SK-MEL-5 (cell line): ENCODE data around the gene MYO1B. TPM values are rescaled to one million over a fixed set of nuclear protein-coding genes. Genes with fewer than 3 reads are reported as not detected.

ENCODE experiments used
- DNase-seq: peaks from one replicate; pipeline ENCODE4 v3.0.0-alpha.2; 2016; ENCODE audit warnings: low read depth, low spot score
- in situ Hi-C: cut with HindIII; loops from 2 replicates; pipeline ENCODE4 v1.10.0; 2016; ENCODE audit warnings: low sequenced_read_pairs, high pct_unique_total_duplicates, low pct_unique_long_range_greater_than_20kb
- total RNA-seq: library from RNA; depleted of rRNA; stranded (reverse); fragments of >200 nt; shearing (Covaris generic); gene quantifications from 2 replicates; pipeline ENCODE4 v1.2.3, GENCODE V29; 2014

The MYO1B gene
- total RNA-seq, 1 experiment from 2014 or later, result 43.4 TPM

DNA sequence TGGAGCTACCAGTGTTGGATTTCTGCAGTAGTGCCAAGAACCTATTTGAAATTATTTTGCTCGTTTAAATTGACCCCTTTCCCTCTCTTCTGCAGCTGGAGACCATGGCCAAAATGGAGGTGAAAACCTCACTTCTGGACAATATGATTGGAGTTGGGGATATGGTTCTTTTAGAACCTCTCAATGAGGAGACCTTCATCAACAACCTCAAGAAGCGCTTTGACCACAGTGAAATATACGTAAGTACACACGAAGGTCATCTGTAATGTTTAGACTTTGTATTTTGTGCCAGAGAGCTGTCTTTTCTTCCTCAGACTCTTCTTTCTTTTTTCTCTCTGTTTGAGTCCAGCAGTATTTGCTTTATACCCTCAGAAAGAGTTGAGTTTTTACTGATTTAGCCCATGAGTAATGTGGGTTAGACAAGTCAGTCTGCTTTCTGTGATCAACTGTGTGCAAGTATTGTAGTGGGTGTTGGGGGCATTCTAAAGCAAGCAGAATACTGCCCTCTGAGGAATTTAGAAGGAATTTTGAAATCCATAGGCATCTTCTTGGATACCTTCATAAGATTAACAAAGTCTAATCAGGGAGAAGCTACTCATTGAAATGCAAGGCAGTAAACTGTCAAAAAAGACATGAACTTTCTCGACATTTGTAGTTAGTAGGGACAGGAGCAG, 31.7 kb downstream of the MYO1B start:
- in situ Hi-C loops, result no loop called here
- no peak for DNase-seq

DNA sequence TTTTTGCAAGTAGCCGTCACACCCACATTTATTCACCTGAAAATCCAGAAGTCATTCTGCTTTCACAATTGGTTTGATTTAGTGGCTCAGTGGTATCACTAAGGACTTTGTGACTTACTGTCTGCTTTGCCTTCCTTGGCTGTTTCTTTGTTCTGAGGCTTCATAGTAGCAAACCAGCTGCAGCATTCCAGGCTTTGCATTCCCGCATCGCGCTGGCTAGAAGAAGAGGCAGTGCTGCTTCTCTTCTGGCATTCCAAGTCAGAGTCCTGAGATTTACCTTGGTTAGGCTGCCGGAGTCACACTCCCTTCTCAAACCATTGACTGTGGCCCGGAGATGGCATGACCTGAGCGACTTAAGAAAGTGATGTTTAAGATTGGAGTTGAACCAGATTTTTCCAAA, 35.1 kb downstream of the MYO1B start:
- DNase-seq, result no peak
- in situ Hi-C loops, result no loop called here

DNA sequence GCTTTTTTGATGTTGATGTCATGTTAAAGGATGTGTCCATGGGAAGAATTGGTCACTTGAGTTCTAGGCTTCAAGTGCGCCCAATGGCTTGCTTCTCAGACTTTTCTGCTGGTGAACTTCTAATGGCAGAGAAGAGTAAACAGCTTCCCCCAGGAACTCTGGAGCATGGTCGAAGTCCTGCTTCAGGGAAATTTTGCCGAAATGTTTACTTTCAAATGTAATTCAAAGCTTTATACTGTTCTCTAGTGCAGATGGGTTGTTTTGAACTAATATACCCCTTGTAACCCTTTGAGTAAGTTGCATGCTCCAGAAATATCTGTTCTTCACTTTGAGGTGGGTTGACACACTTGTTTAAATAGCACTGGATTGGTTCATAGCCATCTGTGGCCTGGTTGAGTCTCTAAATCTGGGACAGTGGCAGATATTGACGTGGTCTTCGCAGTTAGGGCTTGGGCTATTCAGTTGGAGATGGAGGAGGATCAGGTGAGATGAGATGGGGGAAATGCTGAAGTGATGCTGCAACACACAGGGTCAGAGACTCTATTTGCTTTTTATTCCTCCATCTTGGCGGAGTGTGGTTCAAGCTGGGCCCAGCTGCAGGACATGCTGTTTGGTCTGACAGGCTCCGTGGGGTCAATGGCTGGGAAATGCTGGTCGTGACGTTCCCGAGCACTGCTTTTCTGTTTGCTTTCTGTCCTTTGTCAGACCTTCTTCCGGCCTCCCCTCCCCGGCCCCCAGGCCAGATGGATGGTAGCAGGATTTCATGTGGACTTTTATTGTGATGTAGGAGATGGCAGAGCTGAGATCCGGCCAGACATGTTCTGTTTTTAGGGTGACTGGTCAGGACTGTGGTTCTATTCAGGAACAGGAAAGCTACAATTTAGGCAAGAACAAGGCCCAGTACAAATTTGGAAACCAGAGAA, 35.9 kb downstream of the MYO1B start:
- DNase-seq, result no peak
- in situ Hi-C loops, result no loop called here

DNA sequence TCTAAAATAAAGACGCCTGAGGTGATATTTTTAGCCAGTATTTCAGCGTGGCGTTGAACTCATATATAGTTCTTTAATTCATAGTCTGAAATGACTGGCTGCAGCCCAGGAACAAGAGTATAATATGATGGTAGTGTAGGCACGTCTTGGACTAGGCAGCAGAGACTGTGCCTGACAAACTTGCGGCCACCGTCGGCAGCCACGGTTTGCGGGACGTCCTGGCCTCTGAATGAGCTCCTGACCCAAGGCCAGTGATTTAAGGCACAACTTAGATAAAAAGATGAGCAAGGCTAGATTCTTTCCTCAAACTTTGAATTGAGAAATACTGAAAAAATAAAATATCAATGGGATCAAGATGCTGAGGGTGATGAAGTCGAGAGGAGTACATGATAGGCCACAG, 40.0 kb downstream of the MYO1B start:
- no peak for DNase-seq
- in situ Hi-C loops, result no loop called here

DNA sequence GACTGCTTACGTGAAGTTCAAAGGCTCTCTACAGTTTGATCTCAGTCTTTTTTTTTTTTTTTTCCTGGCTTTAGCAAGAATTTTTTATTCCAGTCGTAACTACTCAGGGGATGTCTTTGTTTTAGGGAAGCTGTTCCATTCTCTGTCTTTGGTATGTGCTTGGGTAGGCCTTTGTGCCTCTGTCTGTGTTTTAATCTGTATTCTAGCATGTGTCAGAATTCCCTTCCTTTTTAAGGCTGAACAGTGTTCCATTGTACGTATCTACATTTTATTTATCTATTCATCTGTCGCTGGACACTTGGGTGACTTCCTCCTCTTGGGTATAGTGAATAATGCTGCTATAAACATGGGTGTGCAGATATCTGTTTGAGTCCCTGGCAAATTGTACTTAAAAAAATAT, 42.6 kb downstream of the MYO1B start:
- peak; percentile 9 for DNase-seq
- in situ Hi-C loops, result no loop called here

DNA sequence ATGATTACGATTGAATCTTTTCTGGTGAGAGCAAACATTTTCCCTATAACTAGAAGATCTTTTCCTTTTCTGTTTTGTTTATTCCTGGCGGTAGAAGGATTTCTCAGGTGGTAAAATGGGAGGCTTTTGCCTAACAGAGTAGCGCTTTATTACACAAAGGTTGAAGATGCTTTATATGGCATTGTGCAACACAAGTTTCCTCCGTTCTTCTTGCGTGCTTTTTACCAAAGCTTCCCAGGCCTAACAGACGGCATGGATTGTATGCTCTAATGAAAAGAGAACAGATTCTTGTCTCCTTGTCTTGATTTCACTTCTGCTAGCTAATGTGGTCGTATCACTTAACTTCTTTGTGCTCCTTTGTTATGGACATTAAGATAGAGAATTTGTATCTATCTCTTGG, 43.8 kb downstream of the MYO1B start:
- in situ Hi-C loops, result no loop called here
- DNase-seq, result peak; percentile 56

DNA sequence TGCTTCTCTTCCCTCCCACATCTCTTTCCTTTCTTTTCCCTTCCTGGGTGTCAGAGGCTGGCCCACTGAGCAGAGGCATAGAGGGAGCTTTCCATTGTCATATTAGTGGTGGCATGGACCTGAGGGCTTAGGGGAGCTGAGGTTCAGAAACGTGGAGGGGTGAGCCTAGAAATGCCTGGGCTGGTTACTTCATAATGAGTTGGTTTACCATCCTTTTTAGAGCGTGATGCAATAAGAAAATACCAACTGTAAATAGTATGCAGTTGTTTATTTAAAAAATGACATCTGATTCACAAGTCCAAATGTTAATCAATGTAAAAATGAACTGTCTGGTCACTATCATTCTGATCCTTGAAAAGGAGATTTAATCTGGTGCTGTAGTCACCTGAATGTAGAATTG, 46.3 kb downstream of the MYO1B start:
- DNase-seq, result no peak
- in situ Hi-C loops, result no loop called here

DNA sequence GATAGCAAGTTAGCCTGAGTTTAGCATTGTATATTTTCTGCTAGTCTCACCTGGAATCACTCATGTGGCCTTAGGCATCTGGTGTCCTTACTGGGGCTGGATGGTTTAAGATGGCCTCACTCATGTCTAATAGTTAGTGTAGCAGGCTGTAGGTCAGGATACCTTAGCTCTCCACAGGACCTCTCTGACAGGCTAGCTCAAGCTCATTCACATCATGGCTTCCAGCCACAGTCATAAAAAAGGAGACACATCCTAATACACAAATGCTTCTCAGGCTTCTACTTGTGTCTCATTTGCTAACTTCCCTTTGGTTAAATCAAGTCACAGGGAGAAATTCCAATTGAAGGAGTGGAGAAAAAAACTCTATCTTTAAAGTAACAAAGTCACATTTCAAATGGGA, 47.7 kb downstream of the MYO1B start:
- in situ Hi-C loops, result no loop called here

DNA sequence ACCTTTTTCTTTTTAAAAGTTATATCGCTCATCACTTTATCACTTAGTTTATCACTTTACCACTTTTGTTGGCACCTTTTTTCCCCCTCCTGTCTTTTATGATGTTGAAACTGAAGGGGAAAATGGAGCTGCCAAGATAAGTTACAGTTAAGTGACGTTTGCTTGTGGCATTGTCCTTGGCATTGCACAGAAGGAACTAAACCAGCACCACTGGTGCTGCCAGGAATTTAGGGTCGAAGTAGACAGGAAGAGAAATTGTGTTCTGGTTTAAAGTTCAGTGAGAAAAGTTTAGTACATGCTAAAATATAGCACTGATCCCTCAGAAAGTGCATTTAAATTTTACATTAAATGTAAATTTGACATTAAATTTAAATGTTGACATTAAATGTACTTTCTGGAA, 49.9 kb downstream of the MYO1B start:
- in situ Hi-C loops, result no loop called here
- DNase-seq, result no peak

More for the DNA sequence above, 47.7 kb downstream of the MYO1B start:
- no peak for DNase-seq

DNA sequence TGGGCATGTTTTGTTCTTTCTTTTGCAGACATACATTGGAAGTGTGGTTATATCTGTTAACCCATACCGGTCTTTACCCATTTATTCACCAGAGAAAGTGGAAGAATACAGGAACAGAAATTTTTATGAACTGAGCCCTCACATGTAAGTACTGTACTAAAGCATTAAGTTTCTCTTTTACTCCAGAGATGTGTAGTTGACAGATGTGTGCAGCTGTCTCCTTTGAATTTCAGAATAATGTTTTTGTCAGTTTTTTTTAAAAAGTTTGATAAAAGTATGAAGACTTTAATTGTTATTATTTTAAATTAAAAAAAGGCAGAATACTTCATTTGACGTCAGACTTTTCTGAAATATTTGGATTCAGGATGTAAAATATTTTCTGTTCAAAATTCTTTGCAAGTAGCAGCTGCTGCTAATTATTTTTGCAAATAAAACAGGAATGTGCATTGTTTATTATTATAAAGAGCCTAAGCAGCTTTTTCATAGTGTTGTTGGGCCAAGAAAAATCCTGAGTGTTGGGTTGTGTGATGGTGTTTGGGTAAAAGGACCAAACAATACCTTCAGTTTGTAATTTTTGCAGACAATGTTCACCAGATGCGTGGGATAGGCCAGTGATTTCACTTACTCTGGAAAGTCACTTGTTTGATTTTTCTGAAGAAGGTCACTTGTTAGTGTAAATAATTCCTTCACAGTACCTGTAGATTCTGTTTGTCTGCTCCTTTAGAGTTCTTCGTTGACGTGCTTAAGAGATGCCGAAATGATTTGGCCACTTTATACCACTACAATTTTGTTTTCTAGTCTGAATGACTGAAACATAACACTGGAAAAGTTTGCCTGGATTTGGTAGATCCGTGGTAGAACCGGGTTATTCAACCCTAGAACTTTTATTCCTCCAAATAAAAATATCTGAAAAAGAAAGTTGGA, 51.1 kb downstream of the MYO1B start:
- in situ Hi-C loops, result no loop called here
- no peak for DNase-seq

DNA sequence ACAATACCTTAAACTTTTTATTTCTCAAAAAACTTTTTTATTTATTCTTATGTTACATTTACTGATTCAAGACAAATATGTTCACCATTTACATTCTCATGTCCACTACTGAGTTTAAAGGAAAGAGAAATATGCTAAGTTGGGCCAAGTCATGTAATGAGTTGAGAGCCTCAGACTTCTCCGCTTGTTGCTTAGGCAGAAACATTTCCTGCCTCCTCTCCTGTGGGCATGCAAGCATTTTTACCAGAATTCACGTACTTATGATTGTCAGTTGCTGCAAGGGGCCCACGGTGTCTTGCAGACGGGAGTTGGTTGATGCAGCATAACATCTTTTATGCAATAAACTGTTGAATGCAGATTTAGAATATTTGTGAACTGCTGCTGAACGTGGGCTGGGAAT, 51.8 kb downstream of the MYO1B start:
- no peak for DNase-seq
- in situ Hi-C loops, result no loop called here

DNA sequence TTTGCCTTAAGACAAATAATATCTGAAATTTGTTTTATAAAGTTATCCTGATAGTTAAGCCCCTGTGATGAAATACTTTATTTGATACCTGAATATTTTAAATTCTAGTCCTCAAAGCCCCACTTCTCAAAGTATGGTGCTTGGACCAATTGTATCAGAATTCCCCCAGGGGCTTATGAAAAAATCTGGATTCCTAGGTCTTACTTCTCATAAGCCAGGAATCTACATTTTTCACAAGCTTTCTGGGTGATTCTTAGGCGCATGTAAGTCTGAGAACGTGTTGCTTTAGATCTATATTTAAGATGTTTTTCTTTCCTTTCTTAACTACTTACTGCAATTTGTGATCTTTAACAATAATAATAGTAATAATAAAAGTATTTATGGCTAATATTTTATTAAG, 53.1 kb downstream of the MYO1B start:
- in situ Hi-C loops, result no loop called here
- DNase-seq, result no peak

DNA sequence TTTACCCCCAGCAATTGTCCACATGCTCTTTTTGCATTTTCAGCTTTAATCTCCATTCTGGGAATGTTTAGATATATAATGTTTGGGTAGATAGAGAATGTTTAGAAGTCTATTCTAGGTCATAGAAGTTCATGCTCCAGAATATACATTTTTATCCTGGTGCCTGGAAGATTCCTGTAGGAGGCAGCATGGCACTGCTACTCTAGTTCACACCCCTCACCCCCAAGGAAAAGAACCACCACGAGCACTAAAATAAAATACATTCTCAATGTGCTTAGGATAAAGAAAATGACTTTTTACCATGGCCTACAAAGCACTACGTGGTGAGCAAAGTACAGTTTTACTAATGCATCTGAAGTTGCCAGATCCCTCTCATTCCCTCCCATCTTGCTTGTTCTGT, 53.8 kb downstream of the MYO1B start:
- DNase-seq, result peak; percentile 30
- in situ Hi-C loops, result no loop called here

DNA sequence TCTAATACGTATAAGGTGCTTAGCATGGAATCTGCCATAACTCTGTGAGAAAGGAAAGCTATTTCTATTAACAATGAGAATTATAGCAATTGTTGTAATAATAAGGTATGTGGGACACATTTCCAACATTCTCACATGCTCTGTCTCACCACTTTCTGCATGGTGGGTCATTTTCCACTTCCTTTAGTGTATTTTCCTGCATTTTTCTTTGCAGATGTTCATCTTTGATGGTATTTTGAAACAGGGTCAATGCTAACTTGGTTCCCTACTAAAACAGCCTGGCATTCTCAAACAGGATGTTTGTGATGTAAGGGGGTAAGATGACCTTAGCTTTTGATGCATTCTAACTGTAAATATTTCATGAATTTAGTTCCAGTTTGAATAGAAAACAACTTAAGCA, 54.7 kb downstream of the MYO1B start:
- DNase-seq, result no peak
- in situ Hi-C loops, result no loop called here

DNA sequence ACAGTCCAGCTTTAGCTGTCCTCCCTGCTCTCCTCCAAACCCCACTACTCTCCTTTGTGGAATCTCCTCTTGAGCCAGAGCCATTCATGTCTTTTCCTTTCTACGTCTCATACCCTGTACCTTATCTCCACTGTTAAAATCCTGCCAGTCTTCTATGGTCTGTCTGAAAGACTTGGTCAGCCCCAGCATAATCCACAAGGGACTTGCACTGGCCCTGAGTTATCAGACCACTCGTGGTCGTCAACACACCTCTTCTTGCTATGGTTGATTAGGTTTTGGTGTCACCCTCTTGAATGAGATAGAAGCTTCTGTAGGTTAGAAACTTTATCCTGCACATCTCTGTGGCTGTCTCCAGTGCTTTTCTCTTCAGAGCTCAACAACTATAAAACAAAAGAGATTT, 56.8 kb downstream of the MYO1B start:
- no peak for DNase-seq
- in situ Hi-C loops, result no loop called here

DNA sequence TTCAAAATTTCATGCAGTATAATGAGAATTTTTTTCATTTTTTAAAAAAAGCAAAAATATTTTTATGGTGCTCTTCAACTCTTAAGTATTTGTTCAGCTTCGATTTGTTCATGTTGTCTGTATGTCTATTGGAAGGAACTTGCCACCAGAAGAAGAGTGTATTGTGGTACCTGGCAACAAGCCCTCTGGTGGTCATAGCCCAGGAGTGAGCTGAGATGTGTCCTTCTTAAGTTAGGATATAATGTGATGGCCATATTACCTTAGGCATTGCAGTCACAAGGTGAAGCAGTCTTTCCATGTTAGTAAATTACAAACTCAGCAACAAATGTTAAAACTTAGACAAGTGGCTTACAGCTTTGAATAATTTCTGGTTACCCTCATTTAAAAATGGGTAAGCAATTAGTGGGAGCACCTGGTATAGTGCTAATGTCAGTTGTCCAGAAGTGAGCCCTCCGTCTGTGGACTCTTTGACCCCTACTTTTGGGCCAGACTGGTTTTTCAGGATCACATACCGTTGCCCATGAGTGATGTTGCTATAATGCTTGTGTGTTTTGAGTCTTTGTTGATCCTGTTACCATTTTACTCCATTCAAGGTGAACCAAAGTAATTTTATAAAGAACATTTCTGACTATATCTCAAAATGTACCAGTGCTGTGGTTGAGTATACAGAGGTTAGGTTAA, 57.4 kb downstream of the MYO1B start:
- peak; percentile 64 for DNase-seq
- in situ Hi-C loops, result no loop called here

DNA sequence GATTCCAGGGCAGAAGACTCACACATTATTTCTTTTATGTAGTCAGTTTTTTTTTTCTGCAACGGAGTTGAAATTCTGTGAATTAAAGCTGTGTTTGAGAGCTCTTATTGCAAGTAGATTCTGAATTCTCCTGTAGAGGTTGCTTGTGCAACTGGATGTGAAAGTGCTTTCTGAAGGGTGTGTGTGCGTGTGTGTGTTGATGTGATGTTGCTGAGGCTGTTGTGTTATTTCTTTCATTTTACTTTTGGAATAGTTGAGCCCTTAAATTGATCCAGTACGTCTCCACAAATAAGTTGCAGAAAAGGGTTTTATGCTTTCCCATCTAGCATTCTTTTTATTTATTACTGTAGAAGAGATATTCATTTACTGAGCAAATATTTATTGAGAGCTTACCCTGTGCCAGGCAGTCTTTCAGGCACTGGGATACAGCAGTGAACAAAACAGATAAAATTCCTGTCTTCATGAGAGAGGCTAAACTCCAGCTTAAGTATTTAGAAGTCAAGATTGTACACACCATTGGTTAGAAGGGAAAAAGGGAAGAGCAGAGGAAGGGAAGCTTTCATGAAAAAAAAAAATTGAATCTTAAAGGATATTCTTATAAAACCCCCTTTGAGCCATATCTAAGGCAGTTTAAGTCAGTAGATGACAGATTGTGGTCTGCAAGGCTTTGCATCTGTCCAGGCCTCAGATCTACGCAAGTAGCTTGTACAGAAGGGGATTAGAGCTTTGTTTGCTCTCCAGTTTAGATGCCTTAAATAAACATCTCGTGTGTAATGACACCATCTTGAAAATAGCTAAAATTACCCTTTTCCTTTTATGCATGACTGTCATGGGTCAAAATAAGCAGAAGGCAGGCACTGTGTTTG, 58.2 kb downstream of the MYO1B start:
- in situ Hi-C loops, result no loop called here
- DNase-seq, result no peak
